NB4 (cell line): ENCODE data around the gene TLR8.

Experiments
- DNase-seq: peaks from one replicate; pipeline ENCODE4 v3.0.0; 2010; ENCODE audit warnings: low read depth
- H3K4me3 ChIP-seq: one replicate; pipeline ENCODE4 v1.5.1; 2011; ENCODE audit warnings: mild to moderate bottlenecking, low read depth, low read length, moderate library complexity
- MYC ChIP-seq: IDR thresholded peaks from 2 replicates; pipeline ENCODE4 v1.6.1; 2011; ENCODE audit warnings: low read depth, low read length
- POLR2A ChIP-seq: IDR thresholded peaks from 2 replicates; pipeline ENCODE4 v1.6.1; 2011; ENCODE audit warnings: mild to moderate bottlenecking; ENCODE audit not compliant: insufficient read length; ENCODE audit errors: extremely low read depth
- TF ChIP-seq, protein P1 (sequence below): IDR thresholded peaks from 2 replicates; pipeline ENCODE4 v1.6.1; 2011; ENCODE audit warnings: low read depth, low read length
- TF ChIP-seq, protein P2 (sequence below): IDR thresholded peaks from one replicate; pipeline ENCODE4 v1.5.1; 2012; ENCODE audit warnings: low read depth, low read length

Gene TLR8

DNA sequence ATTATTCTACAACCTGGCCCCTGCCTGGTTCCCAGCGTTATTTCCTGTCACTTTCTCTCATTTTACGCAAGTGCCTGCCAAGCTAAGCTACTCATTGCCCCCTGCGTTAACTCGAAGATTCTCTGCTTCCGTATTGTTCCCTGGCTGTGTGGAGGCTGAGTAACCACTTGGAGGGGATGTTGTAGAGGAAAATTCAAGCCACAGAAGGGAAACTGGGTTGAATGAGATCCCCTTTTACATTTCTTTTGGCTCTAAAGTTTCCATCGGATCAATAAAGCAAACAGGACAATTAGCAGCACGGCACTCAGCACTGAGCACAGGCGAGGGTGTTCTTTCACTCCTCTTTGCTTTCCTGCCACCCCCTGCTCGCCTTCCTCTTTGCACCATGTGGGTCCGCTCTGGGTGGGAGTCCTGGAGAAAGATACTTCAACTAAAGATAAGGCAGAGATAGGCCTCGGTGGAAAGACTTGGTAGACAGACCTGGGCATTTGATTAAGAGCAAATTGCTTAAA lies 64.3 kb downstream of the TLR8 start:
- TF ChIP-seq, protein P1, sequence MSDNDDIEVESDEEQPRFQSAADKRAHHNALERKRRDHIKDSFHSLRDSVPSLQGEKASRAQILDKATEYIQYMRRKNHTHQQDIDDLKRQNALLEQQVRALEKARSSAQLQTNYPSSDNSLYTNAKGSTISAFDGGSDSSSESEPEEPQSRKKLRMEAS, result no peak; the same call in 1 of the 2 replicates
- TF ChIP-seq, protein P2, sequence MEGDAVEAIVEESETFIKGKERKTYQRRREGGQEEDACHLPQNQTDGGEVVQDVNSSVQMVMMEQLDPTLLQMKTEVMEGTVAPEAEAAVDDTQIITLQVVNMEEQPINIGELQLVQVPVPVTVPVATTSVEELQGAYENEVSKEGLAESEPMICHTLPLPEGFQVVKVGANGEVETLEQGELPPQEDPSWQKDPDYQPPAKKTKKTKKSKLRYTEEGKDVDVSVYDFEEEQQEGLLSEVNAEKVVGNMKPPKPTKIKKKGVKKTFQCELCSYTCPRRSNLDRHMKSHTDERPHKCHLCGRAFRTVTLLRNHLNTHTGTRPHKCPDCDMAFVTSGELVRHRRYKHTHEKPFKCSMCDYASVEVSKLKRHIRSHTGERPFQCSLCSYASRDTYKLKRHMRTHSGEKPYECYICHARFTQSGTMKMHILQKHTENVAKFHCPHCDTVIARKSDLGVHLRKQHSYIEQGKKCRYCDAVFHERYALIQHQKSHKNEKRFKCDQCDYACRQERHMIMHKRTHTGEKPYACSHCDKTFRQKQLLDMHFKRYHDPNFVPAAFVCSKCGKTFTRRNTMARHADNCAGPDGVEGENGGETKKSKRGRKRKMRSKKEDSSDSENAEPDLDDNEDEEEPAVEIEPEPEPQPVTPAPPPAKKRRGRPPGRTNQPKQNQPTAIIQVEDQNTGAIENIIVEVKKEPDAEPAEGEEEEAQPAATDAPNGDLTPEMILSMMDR, result peak; percentile 33
- TF ChIP-seq POLR2A (peak; percentile 9), MYC (peak; percentile 69; the same call in 1 of the 2 replicates)
- peak; percentile 87 for DNase-seq
- H3K4me3 ChIP-seq, result no peak overlapping the region

DNA sequence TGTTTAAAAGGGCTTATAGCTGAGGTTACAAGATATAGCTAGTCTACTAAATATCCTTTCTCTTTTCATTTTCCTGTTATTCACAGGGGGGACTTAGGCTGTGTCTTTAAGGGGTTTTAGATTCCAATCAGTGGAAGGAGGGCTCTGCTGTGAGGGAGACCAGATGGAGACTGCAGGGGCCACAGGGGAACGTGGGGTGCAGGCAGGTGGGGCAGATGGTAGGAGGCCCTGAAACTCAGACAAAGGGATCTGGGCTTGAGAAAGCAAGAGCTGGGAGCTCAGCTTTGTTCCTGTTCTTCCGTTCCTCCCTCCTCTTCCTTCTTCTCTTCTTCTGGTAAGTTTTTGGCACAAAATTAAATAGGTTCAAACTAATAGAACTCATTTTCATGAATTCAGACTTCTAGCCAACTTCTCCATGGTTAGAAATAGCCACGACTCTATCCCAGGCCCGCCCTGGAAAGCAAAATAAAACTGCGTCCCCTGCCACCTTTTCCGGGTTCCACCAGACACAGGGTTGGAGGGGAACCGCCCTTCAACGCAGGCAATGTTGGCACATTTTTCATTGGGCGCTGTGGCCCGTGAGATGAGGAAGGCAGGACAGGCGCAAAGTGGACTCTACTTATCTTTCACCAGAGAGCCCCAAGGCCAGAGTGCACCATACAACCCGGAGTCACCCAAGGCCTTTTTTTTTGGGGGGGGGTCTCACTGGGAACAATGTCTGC lies 65.0 kb downstream of the TLR8 start:
- no peak overlapping the region for H3K4me3 ChIP-seq
- DNase-seq, result no peak
- no peak for TF ChIP-seq POLR2A
- TF ChIP-seq, protein P1, result no peak
- TF ChIP-seq MYC, result no peak
- TF ChIP-seq, protein P2, result no peak

DNA sequence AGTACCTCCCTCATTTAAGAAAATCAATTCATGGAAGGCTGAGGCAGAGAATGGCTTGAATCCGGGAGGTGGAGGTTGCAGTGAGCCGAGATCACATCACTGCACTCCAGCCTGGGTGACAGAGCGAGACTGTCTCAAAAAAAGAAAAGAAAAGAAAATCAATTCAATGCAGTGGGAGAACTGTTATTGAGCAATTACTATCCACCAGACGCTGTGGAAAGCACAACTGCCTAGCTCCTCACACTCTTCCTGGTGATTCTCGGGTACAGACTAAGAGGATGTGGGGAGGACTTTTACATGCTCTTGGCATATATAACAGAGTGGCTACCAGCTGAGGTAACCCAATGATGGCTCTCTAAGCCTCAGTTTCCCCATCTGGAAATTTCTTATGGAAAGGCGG lies 65.8 kb downstream of the TLR8 start:
- H3K4me3 ChIP-seq, result no peak overlapping the region
- TF ChIP-seq, protein P2, result no peak
- TF ChIP-seq, protein P1, result no peak
- no peak for TF ChIP-seq POLR2A
- peak; percentile 54 for DNase-seq
